Esophagus squamous epithelium (tissue), 4 donors: ENCODE data around the gene SFMBT1.

Experiments
- POLR2A ChIP-seq, 4 donors: fragments of 450-650 bp; IDR thresholded peaks; one replicate each; pipeline ENCODE4 v1.6.1; 2017; ENCODE audit warnings: antibody characterized with exemption in 4 of 4, mild to moderate bottlenecking in 4 of 4, moderate library complexity in 3 of 4
- TF ChIP-seq, protein P1 (sequence below), 6 experiments: fragments of 450-650 bp in 4 of 6; fragments of 200-600 bp in 2 of 6; sonication (generic) in 2 of 6; IDR thresholded peaks; one replicate each; pipeline ENCODE4 v1.5.1; 2016 to 2019; ENCODE audit warnings: antibody characterized with exemption in 6 of 6, mild to moderate bottlenecking in 4 of 6, moderate library complexity in 4 of 6

DNA sequence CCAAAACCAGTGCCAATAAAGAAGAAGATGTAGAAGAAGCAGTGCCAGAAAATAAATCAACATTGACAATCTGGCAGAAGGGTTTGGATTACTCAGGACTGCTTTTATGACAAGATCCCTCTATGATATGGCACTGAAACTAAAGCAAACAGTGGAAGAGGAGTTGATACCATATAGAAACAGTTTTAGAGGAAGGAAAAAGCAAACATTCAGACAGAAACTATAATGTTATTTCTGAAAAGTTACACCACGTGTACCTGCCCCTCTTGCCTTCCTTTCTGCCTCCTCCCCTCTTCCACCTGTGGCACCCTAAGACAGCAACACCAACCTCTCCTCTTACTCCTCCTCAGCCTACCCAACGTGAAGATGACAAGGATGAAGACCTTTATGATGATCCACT lies 63.0 kb downstream of the SFMBT1 start:
- TF ChIP-seq, protein P1, sequence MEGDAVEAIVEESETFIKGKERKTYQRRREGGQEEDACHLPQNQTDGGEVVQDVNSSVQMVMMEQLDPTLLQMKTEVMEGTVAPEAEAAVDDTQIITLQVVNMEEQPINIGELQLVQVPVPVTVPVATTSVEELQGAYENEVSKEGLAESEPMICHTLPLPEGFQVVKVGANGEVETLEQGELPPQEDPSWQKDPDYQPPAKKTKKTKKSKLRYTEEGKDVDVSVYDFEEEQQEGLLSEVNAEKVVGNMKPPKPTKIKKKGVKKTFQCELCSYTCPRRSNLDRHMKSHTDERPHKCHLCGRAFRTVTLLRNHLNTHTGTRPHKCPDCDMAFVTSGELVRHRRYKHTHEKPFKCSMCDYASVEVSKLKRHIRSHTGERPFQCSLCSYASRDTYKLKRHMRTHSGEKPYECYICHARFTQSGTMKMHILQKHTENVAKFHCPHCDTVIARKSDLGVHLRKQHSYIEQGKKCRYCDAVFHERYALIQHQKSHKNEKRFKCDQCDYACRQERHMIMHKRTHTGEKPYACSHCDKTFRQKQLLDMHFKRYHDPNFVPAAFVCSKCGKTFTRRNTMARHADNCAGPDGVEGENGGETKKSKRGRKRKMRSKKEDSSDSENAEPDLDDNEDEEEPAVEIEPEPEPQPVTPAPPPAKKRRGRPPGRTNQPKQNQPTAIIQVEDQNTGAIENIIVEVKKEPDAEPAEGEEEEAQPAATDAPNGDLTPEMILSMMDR (IDR thresholded peaks at IDR 0.05) = no peak
- TF ChIP-seq POLR2A (IDR thresholded peaks at IDR 0.05) = no peak
